Astrocyte (in vitro differentiated cells and primary cell): ENCODE results near the gene MAP3K20. TPM values are rescaled to one million over a fixed set of nuclear protein-coding genes. Genes with fewer than 3 reads are reported as not detected.

Experiments
- DNase-seq: peaks from one replicate; pipeline ENCODE4 v3.0.0-alpha.2; 2010; ENCODE audit warnings: low read depth
- FAIRE-seq: peaks from 2 replicates; lab custom pipeline; 2011; peaks lifted over from hg19 to GRCh38; lab: Jason Lieb, UNC
- H2AFZ ChIP-seq: 2 replicates; pipeline ENCODE4 v1.6.0; 2012; ENCODE audit warnings: low read depth, low read length, inconsistent platforms
- H3K27ac ChIP-seq: 2 replicates; pipeline ENCODE4 v1.5.1; 2011; ENCODE audit warnings: low read depth, low read length, inconsistent platforms
- H3K27me3 ChIP-seq: 2 replicates; pipeline ENCODE4 v1.6.0; 2011; ENCODE audit warnings: low read length, inconsistent platforms; ENCODE audit not compliant: insufficient read depth
- H3K36me3 ChIP-seq: 2 replicates; pipeline ENCODE4 v1.5.1; 2011; ENCODE audit warnings: low read length, inconsistent platforms; ENCODE audit not compliant: insufficient read depth
- H3K4me1 ChIP-seq: 2 replicates; pipeline ENCODE4 v1.5.1; 2011; ENCODE audit warnings: low read length, inconsistent platforms; ENCODE audit not compliant: insufficient read depth
- H3K4me2 ChIP-seq: 2 replicates; pipeline ENCODE4 v1.6.0; 2012; ENCODE audit warnings: low read length, inconsistent platforms
- H3K4me3 ChIP-seq: 2 replicates; pipeline ENCODE4 v1.5.1; 2011; ENCODE audit warnings: low read depth, mild to moderate bottlenecking, low read length, inconsistent platforms; ENCODE audit not compliant: insufficient read depth
- H3K79me2 ChIP-seq: 2 replicates; pipeline ENCODE4 v1.6.0; 2012; ENCODE audit warnings: mild to moderate bottlenecking, low read length, inconsistent platforms; ENCODE audit not compliant: insufficient read depth
- H3K9ac ChIP-seq: 2 replicates; pipeline ENCODE4 v1.6.0; 2012; ENCODE audit warnings: mild to moderate bottlenecking, low read length, inconsistent platforms
- H3K9me3 ChIP-seq: 2 replicates; pipeline ENCODE4 v1.5.1; 2012; ENCODE audit warnings: low read depth, mild to moderate bottlenecking, low read length, inconsistent platforms; ENCODE audit not compliant: insufficient read depth
- H4K20me1 ChIP-seq: 2 replicates; pipeline ENCODE4 v1.6.0; 2012; ENCODE audit warnings: low read length, inconsistent platforms; ENCODE audit not compliant: insufficient read depth
- H3K27ac Mint-ChIP-seq: one replicate; pipeline ENCODE4 v1.8.0; 2021; ENCODE audit warnings: mild to moderate bottlenecking, mixed read lengths; ENCODE audit not compliant: unreplicated experiment
- H3K27me3 Mint-ChIP-seq: one replicate; pipeline ENCODE4 v1.8.0; 2021; ENCODE audit warnings: low read depth, mixed read lengths; ENCODE audit not compliant: unreplicated experiment
- H3K36me3 Mint-ChIP-seq: one replicate; pipeline ENCODE4 v1.8.0; 2021; ENCODE audit warnings: low read depth, mixed read lengths; ENCODE audit not compliant: unreplicated experiment
- H3K4me1 Mint-ChIP-seq: one replicate; pipeline ENCODE4 v1.8.0; 2021; ENCODE audit warnings: low read depth, mixed read lengths; ENCODE audit not compliant: unreplicated experiment
- H3K4me3 Mint-ChIP-seq: one replicate; pipeline ENCODE4 v1.8.0; 2021; ENCODE audit warnings: mild to moderate bottlenecking, moderate library complexity, mixed read lengths; ENCODE audit not compliant: unreplicated experiment
- H3K9me3 Mint-ChIP-seq: one replicate; pipeline ENCODE4 v1.8.0; 2021; ENCODE audit warnings: mild to moderate bottlenecking, mixed read lengths; ENCODE audit not compliant: unreplicated experiment
- EZH2 ChIP-seq: IDR thresholded peaks from 2 replicates; pipeline ENCODE4 v1.6.1; 2012; ENCODE audit warnings: mild to moderate bottlenecking, low read length, inconsistent platforms; ENCODE audit not compliant: insufficient read depth
- total RNA-seq: library from RNA; stranded (reverse); gene quantifications from 2 replicates; pipeline ENCODE4 v1.2.1, GENCODE V29; 2021
- TF ChIP-seq, protein P1 (sequence below): IDR thresholded peaks from 2 replicates; pipeline ENCODE4 v1.5.1; 2011; ENCODE audit warnings: low read depth, mild to moderate bottlenecking, inconsistent platforms, low read length, moderate library complexity; ENCODE audit not compliant: insufficient read depth

Gene MAP3K20
- total RNA-seq, 1 donor from 2014 or later, result 42.4 TPM

DNA sequence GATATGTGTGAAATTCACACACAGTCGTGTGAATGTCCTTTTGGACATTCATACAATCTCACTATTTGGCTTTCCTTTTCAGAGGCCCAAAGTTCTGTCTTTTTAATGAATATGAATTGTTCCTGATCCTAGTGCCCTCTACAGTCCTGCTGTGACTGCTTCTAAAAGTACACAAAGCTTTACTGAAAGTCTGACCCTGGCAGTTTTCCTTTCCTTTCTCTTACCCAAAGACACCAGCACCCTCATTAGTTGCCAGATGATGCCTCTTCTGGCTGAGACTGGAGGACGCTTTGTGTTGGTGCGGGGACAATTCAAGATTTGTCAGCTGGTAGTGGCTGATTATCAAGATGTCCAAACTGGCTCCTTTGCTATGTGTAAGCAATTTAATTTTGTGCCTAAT, 197.2 kb downstream of the MAP3K20 start:
- no peak for FAIRE-seq
- H3K4me1 Mint-ChIP-seq, result peaks cover 2% of the 10 kb centered on the region
- no peak overlapping the region for H3K4me3 Mint-ChIP-seq
- no peaks in the 10 kb centered on the region for H3K9me3 ChIP-seq
- H3K36me3 Mint-ChIP-seq, result no peaks in the 10 kb centered on the region
- no peak overlapping the region for H3K27ac Mint-ChIP-seq
- no peak for TF ChIP-seq EZH2
- TF ChIP-seq, protein P1, sequence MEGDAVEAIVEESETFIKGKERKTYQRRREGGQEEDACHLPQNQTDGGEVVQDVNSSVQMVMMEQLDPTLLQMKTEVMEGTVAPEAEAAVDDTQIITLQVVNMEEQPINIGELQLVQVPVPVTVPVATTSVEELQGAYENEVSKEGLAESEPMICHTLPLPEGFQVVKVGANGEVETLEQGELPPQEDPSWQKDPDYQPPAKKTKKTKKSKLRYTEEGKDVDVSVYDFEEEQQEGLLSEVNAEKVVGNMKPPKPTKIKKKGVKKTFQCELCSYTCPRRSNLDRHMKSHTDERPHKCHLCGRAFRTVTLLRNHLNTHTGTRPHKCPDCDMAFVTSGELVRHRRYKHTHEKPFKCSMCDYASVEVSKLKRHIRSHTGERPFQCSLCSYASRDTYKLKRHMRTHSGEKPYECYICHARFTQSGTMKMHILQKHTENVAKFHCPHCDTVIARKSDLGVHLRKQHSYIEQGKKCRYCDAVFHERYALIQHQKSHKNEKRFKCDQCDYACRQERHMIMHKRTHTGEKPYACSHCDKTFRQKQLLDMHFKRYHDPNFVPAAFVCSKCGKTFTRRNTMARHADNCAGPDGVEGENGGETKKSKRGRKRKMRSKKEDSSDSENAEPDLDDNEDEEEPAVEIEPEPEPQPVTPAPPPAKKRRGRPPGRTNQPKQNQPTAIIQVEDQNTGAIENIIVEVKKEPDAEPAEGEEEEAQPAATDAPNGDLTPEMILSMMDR, result no peak
- no peak overlapping the region for H3K9ac ChIP-seq
- H3K9me3 Mint-ChIP-seq, result peaks cover 10% of the 10 kb centered on the region
- no peaks in the 10 kb centered on the region for H3K36me3 ChIP-seq
- DNase-seq, result no peak
- no peaks in the 10 kb centered on the region for H3K79me2 ChIP-seq
- H2AFZ ChIP-seq, result no peak overlapping the region
- no peak overlapping the region for H3K27ac ChIP-seq
- no peak overlapping the region for H3K4me3 ChIP-seq
- H4K20me1 ChIP-seq, result no peaks in the 10 kb centered on the region
- H3K4me2 ChIP-seq, result no peak overlapping the region
- no peaks in the 10 kb centered on the region for H3K27me3 ChIP-seq
- no peaks in the 10 kb centered on the region for H3K27me3 Mint-ChIP-seq
- H3K4me1 ChIP-seq, result no peaks in the 10 kb centered on the region

DNA sequence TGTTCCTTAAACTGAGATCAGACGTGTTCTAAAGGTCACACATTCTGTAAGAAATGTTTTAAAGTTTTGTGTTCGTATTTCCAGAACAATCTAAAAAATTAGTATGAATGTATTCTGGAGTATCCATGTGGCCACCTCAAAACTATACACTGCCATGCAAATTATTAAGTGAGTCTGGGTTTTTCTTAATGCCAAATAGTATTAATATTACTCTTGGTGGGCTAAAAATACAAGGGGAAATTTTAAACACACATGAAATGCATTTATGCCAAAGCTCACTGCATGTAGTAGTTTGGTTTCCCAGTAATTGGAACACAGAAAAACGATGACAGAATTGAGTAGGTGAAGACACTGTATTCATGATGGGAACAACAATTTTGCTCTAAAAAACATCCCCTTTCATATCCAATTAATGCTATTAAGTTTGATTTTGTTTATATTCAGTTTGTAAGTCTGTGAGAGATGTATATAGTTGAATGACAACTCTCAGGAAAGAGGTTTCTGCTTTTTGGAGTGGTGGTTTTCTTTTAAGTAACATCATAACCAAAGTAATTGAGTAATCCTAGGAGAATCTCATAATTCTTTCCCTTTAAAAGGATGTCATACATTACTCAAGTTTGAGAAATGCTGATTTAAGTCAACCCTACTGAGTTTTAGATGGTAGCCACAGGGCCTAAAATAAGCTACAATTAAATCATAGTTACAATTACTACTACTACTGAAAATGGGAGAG, 203.3 kb downstream of the MAP3K20 start:
- H3K4me1 Mint-ChIP-seq, result peaks cover 4% of the 10 kb centered on the region
- no peak overlapping the region for H3K9ac ChIP-seq
- H3K36me3 Mint-ChIP-seq, result no peaks in the 10 kb centered on the region
- no peaks in the 10 kb centered on the region for H3K27me3 ChIP-seq
- no peaks in the 10 kb centered on the region for H3K9me3 ChIP-seq
- H3K27ac ChIP-seq, result no peak overlapping the region
- no peaks in the 10 kb centered on the region for H3K27me3 Mint-ChIP-seq
- H3K79me2 ChIP-seq, result no peaks in the 10 kb centered on the region
- H3K36me3 ChIP-seq, result no peaks in the 10 kb centered on the region
- no peak overlapping the region for H2AFZ ChIP-seq
- TF ChIP-seq, protein P1, result no peak
- TF ChIP-seq EZH2, result no peak
- H3K4me3 Mint-ChIP-seq, result no peak overlapping the region
- H3K9me3 Mint-ChIP-seq, result peaks cover 6% of the 10 kb centered on the region
- DNase-seq (no peak), FAIRE-seq (no peak)
- no peaks in the 10 kb centered on the region for H4K20me1 ChIP-seq
- no peak overlapping the region for H3K4me3 ChIP-seq
- no peaks in the 10 kb centered on the region for H3K4me1 ChIP-seq
- H3K27ac Mint-ChIP-seq, result no peak overlapping the region
- no peak overlapping the region for H3K4me2 ChIP-seq

DNA sequence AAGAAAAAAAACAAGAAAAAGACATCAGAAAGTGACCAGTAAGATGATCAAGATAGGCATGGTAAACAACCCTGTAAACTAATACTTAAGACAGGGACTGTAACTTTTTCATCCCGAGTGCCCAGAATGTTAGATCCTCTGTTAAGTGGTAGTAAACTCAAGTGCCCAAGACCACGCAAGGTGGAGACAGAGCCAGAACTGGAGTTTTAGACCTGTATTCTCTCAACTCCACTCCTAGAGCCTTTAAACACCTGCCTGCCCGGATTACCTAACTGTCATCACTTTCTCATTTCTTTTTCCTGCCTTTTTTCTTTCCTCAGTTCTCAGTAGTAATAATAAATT, 203.9 kb downstream of the MAP3K20 start:
- Histone ChIP-seq H3K36me3 (no peaks in the 10 kb centered on the region), H3K4me2 (no peak overlapping the region), H4K20me1 (no peaks in the 10 kb centered on the region), H2AFZ (no peak overlapping the region), H3K9me3 (no peaks in the 10 kb centered on the region), H3K4me1 (no peaks in the 10 kb centered on the region), H3K27me3 (no peaks in the 10 kb centered on the region), H3K4me3 (no peak overlapping the region), H3K79me2 (no peaks in the 10 kb centered on the region), H3K27ac (no peak overlapping the region), H3K9ac (no peak overlapping the region)
- Mint-ChIP-seq H3K27ac (no peak overlapping the region), H3K36me3 (no peaks in the 10 kb centered on the region), H3K4me1 (peaks cover 4% of the 10 kb centered on the region), H3K27me3 (no peaks in the 10 kb centered on the region), H3K4me3 (no peak overlapping the region), H3K9me3 (peaks cover 3% of the 10 kb centered on the region)
- DNase-seq (no peak), FAIRE-seq (no peak)
- TF ChIP-seq, protein P1, result no peak
- no peak for TF ChIP-seq EZH2
